Loucy (cell line): ENCODE measurements around the gene VANGL2.

Source experiments
- H2AFZ ChIP-seq: fragments of 200-600 bp; sonication (generic); 2 replicates; pipeline ENCODE4 v1.6.0; 2016; ENCODE audit warnings: antibody characterized with exemption, mild to moderate bottlenecking, low read length, moderate library complexity
- H3F3A ChIP-seq: fragments of 200-600 bp; 2 replicates; pipeline ENCODE4 v1.6.0; 2016; ENCODE audit warnings: antibody characterized with exemption, low read depth, mild to moderate bottlenecking
- H3K27me3 ChIP-seq: fragments of 200-600 bp; sonication (generic); 2 replicates; pipeline ENCODE4 v1.6.1; 2014; ENCODE audit warnings: low read length, mild to moderate bottlenecking; ENCODE audit not compliant: insufficient read depth, poor library complexity, severe bottlenecking
- H3K36me3 ChIP-seq: fragments of 200-600 bp; sonication (generic); 2 replicates; pipeline ENCODE4 v1.6.1; 2016; ENCODE audit warnings: low read length; ENCODE audit not compliant: insufficient read depth
- H3K4me1 ChIP-seq: fragments of 200-600 bp; sonication (generic); 2 replicates; pipeline ENCODE4 v1.5.1; 2014; ENCODE audit warnings: low read length, mild to moderate bottlenecking; ENCODE audit not compliant: insufficient read depth, poor library complexity, severe bottlenecking
- H3K4me2 ChIP-seq: fragments of 200-600 bp; sonication (generic); 2 replicates; pipeline ENCODE4 v1.6.0; 2014; ENCODE audit warnings: antibody characterized with exemption, low read length, low read depth, mild to moderate bottlenecking; ENCODE audit not compliant: poor library complexity, severe bottlenecking
- H3K4me3 ChIP-seq: fragments of 200-600 bp; sonication (generic); 2 replicates; pipeline ENCODE4 v1.5.1; 2014; ENCODE audit warnings: low read length, mild to moderate bottlenecking, mixed read lengths; ENCODE audit not compliant: poor library complexity, severe bottlenecking
- H3K79me2 ChIP-seq: fragments of 200-600 bp; sonication (generic); 2 replicates; pipeline ENCODE4 v1.6.1; 2014; ENCODE audit warnings: low read length; ENCODE audit not compliant: insufficient read depth
- H3K9ac ChIP-seq: fragments of 200-600 bp; sonication (generic); 2 replicates; pipeline ENCODE4 v1.6.0; 2014; ENCODE audit warnings: mild to moderate bottlenecking, low read depth, low read length, moderate library complexity; ENCODE audit not compliant: poor library complexity, severe bottlenecking
- H3K9me2 ChIP-seq: fragments of 200-600 bp; sonication (generic); replicated peaks from 2 replicates; pipeline ENCODE4 v1.6.1; 2016; ENCODE audit warnings: low read depth, low read length, mixed read lengths
- H3K9me3 ChIP-seq: fragments of 200-600 bp; sonication (generic); 2 replicates; pipeline ENCODE4 v1.6.1; 2014; ENCODE audit warnings: mild to moderate bottlenecking, antibody characterized with exemption, low read length, low read depth; ENCODE audit not compliant: insufficient read depth
- H4K20me1 ChIP-seq: fragments of 200-600 bp; sonication (generic); 2 replicates; pipeline ENCODE4 v1.6.0; 2014; ENCODE audit warnings: antibody characterized with exemption, low read length, mild to moderate bottlenecking; ENCODE audit not compliant: insufficient read depth, poor library complexity, severe bottlenecking
- CTCF ChIP-seq: fragments of 200-600 bp; sonication (generic); conservative IDR thresholded peaks from 2 replicates; pipeline ENCODE4 v1.5.1; 2014; ENCODE audit warnings: mild to moderate bottlenecking, antibody characterized with exemption, low read length
- EZH2phosphoT487 ChIP-seq: fragments of 200-600 bp; IDR thresholded peaks from 2 replicates; pipeline ENCODE4 v1.6.1; 2018; ENCODE audit warnings: antibody characterized with exemption, mild to moderate bottlenecking, moderate library complexity, borderline replicate concordance

The VANGL2 gene

GRCh38 chr1:160408864-160409263 lies 8.5 kb downstream of the VANGL2 start:
- H3K36me3 ChIP-seq = no peaks in the 10 kb centered on the region
- no peaks in the 10 kb centered on the region for H3K4me1 ChIP-seq
- H4K20me1 ChIP-seq = no peaks in the 10 kb centered on the region

GRCh38 chr1:160409486-160409885 lies 9.1 kb downstream of the VANGL2 start:
- no peak overlapping the region for H3K4me3 ChIP-seq
- H3K9ac ChIP-seq = no peak overlapping the region
- no peaks in the 10 kb centered on the region for H3K36me3 ChIP-seq

More at GRCh38 chr1:160408864-160409263, 8.5 kb downstream of the VANGL2 start:
- H3F3A ChIP-seq = no peaks in the 10 kb centered on the region
- H3K9me3 ChIP-seq = no peaks in the 10 kb centered on the region
- H3K9me2 ChIP-seq = no peaks in the 10 kb centered on the region
- no peak overlapping the region for H3K4me2 ChIP-seq
- no peak overlapping the region for H3K4me3 ChIP-seq
- no peaks in the 10 kb centered on the region for H3K27me3 ChIP-seq
- no peak overlapping the region for H2AFZ ChIP-seq
- TF ChIP-seq CTCF (no peak), EZH2phosphoT487 (no peak)
- H3K9ac ChIP-seq = no peak overlapping the region
- no peaks in the 10 kb centered on the region for H3K79me2 ChIP-seq

GRCh38 chr1:160410406-160411005 lies 10.1 kb downstream of the VANGL2 start:
- Histone ChIP-seq H3K9me3 (no peaks in the 10 kb centered on the region), H3K4me2 (no peak overlapping the region), H2AFZ (no peak overlapping the region), H3F3A (no peaks in the 10 kb centered on the region), H3K27me3 (no peaks in the 10 kb centered on the region), H3K36me3 (no peaks in the 10 kb centered on the region), H3K9me2 (no peaks in the 10 kb centered on the region), H3K4me1 (peaks cover 5% of the 10 kb centered on the region), H3K9ac (no peak overlapping the region), H3K79me2 (no peaks in the 10 kb centered on the region), H4K20me1 (no peaks in the 10 kb centered on the region), H3K4me3 (no peak overlapping the region)
- TF ChIP-seq EZH2phosphoT487 = no peak
- no peak for TF ChIP-seq CTCF

More at GRCh38 chr1:160409486-160409885, 9.1 kb downstream of the VANGL2 start:
- Histone ChIP-seq H4K20me1 (no peaks in the 10 kb centered on the region), H2AFZ (no peak overlapping the region), H3F3A (no peaks in the 10 kb centered on the region), H3K9me2 (no peaks in the 10 kb centered on the region), H3K79me2 (no peaks in the 10 kb centered on the region), H3K4me2 (no peak overlapping the region), H3K27me3 (no peaks in the 10 kb centered on the region), H3K9me3 (no peaks in the 10 kb centered on the region), H3K4me1 (peaks cover 4% of the 10 kb centered on the region)
- TF ChIP-seq CTCF (no peak), EZH2phosphoT487 (no peak)
